PC-3 (cell line): ENCODE data around the gene RAX. TPM values are rescaled to one million over a fixed set of nuclear protein-coding genes. Genes with fewer than 3 reads are reported as not detected.

Source experiments
- ATAC-seq: fragments of 200-7000 bp; cut with Tn5 transposase; 2 replicates; pipeline ENCODE4 v1.9.1; 2020; ENCODE audit warnings: mild to moderate bottlenecking, moderate library complexity
- BruUV-seq: library from RNA; stranded (reverse); fragments of 400-500 nt; replicated peaks from 2 replicates; lab custom pipeline; 2021; lab: Mats Ljungman, UMichigan
- CTCF ChIA-PET: fragments of 300-600 bp; sonication (Branson Sonifier 250); formaldehyde crosslinking; loops from one replicate; lab custom pipeline; 2022; ENCODE audit warnings: antibody characterized with exemption; lab: Charles Lee
- POLR2A ChIA-PET: fragments of 300-600 bp; sonication (Branson Sonifier 250); formaldehyde crosslinking; loops from one replicate; lab custom pipeline; 2022; ENCODE audit warnings: antibody characterized with exemption; ENCODE audit not compliant: unreplicated experiment; lab: Charles Lee
- DNase-seq: peaks from one replicate; pipeline ENCODE4 v3.0.0-alpha.2; 2015
- H2AFZ ChIP-seq: fragments of 300-600 bp; sonication (generic); 2 replicates; pipeline ENCODE4 v1.6.0; 2016; ENCODE audit warnings: antibody characterized with exemption, low read length
- H3F3A ChIP-seq: fragments of 300-600 bp; sonication (generic); one replicate; pipeline ENCODE4 v1.6.0; 2017; ENCODE audit warnings: antibody characterized with exemption, low read length, control low read depth, mild to moderate bottlenecking; ENCODE audit not compliant: unreplicated experiment
- H3K27ac ChIP-seq: fragments of 300-600 bp; sonication (generic); 2 replicates; pipeline ENCODE4 v1.5.1; 2016; ENCODE audit warnings: mild to moderate bottlenecking, low read length
- H3K27me3 ChIP-seq: fragments of 300-600 bp; sonication (generic); 2 replicates; pipeline ENCODE4 v1.6.1; 2016; ENCODE audit warnings: low read length, mixed read lengths
- H3K36me3 ChIP-seq: fragments of 300-600 bp; sonication (generic); 2 replicates; pipeline ENCODE4 v1.6.1; 2016; ENCODE audit warnings: low read depth, mixed run types, low read length, mixed read lengths
- H3K4me1 ChIP-seq: fragments of 300-600 bp; sonication (generic); 2 replicates; pipeline ENCODE4 v1.5.1; 2016; ENCODE audit warnings: low read length; ENCODE audit not compliant: insufficient read depth
- H3K4me2 ChIP-seq: fragments of 300-600 bp; sonication (generic); 2 replicates; pipeline ENCODE4 v1.6.0; 2016; ENCODE audit warnings: low read length
- H3K4me3 ChIP-seq: fragments of 300-600 bp; sonication (generic); 2 replicates; pipeline ENCODE4 v1.5.1; 2016; ENCODE audit warnings: mild to moderate bottlenecking, low read length, mixed read lengths
- H3K79me2 ChIP-seq: fragments of 300-600 bp; sonication (generic); 2 replicates; pipeline ENCODE4 v1.6.1; 2017; ENCODE audit warnings: low read length, mixed read lengths
- H3K9ac ChIP-seq: fragments of 300-600 bp; sonication (generic); 2 replicates; pipeline ENCODE4 v1.6.0; 2016; ENCODE audit warnings: mild to moderate bottlenecking, low read length
- H3K9me2 ChIP-seq: fragments of 300-600 bp; sonication (generic); replicated peaks from 2 replicates; pipeline ENCODE4 v1.6.1; 2016; ENCODE audit warnings: mixed run types, low read length, mixed read lengths
- H3K9me3 ChIP-seq: fragments of 300-600 bp; sonication (generic); 2 replicates; pipeline ENCODE4 v1.6.1; 2016; ENCODE audit warnings: low read length, mixed read lengths
- H4K20me1 ChIP-seq: fragments of 300-600 bp; sonication (generic); 2 replicates; pipeline ENCODE4 v1.6.1; 2016; ENCODE audit warnings: low read length, mixed read lengths
- EZH2 ChIP-seq: fragments of 300-600 bp; sonication (generic); IDR thresholded peaks from one replicate; pipeline ENCODE4 v1.6.1; 2017; ENCODE audit warnings: antibody characterized with exemption, mild to moderate bottlenecking, low read length; ENCODE audit not compliant: unreplicated experiment
- EZH2phosphoT487 ChIP-seq: fragments of 300-600 bp; sonication (generic); IDR thresholded peaks from 2 replicates; pipeline ENCODE4 v1.6.1; 2018; ENCODE audit warnings: mild to moderate bottlenecking, antibody characterized with exemption, low read length, borderline replicate concordance
- intact Hi-C: fragments of 100-400 bp; cut with micrococcal nuclease; formaldehyde crosslinking; loops from 2 replicates; pipeline ENCODE4 v1.9.0; 2023
- total RNA-seq: library from RNA; depleted of rRNA; stranded (reverse); fragments of >200 nt; gene quantifications from 2 replicates; pipeline ENCODE4 v1.2.3, GENCODE V29; 2014; rRNA removed
- TF ChIP-seq, protein P1 (sequence below): fragments of 300-600 bp; sonication (generic); conservative IDR thresholded peaks from 2 replicates; pipeline ENCODE4 v1.5.1; 2017; ENCODE audit warnings: antibody characterized with exemption, low read depth, mild to moderate bottlenecking, low read length

Gene RAX
- total RNA-seq, 1 experiment from 2014 or later, result not detected

DNA sequence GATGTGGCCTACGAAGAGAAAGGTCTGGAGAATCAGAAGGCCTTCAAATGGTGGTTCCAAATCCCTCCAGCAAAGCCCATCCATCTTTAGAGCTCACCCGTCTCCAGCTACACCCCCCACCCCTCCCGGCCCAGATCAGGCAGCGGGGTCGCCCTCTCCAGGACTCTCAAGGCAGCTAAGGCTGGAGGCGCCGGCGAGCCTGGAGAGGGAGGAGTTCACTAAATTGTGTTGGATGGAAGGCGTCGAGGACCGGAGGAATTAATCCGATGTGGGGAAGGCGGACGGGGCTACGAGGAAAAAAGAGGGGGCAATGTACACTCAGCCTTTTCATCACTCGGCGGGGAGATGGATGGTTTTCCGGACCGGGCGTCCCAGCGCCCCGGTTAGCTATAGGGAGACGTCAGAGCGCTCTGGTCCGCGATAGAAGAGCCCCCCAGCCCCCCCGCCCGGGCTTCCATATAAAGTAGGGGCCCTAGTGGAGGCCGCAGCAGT, 53.5 kb downstream of the RAX start, which contains the start of gene GRP:
Gene GRP, plus strand, starts transcription at position 487 of the 492 bp plus-strand sequence. CDS start 108 bp downstream, outside the sequence.
- intact Hi-C loops, result no loop called here
- H4K20me1 ChIP-seq, result no peaks in the 10 kb centered on the region
- no peak within 1 kb of the TSS for H3K4me3 ChIP-seq
- H2AFZ ChIP-seq, result no peak within 1 kb of the TSS
- H3K27me3 ChIP-seq, result peaks cover 93% of the 10 kb centered on the region
- no peak for TF ChIP-seq EZH2phosphoT487
- TF ChIP-seq, protein P1, sequence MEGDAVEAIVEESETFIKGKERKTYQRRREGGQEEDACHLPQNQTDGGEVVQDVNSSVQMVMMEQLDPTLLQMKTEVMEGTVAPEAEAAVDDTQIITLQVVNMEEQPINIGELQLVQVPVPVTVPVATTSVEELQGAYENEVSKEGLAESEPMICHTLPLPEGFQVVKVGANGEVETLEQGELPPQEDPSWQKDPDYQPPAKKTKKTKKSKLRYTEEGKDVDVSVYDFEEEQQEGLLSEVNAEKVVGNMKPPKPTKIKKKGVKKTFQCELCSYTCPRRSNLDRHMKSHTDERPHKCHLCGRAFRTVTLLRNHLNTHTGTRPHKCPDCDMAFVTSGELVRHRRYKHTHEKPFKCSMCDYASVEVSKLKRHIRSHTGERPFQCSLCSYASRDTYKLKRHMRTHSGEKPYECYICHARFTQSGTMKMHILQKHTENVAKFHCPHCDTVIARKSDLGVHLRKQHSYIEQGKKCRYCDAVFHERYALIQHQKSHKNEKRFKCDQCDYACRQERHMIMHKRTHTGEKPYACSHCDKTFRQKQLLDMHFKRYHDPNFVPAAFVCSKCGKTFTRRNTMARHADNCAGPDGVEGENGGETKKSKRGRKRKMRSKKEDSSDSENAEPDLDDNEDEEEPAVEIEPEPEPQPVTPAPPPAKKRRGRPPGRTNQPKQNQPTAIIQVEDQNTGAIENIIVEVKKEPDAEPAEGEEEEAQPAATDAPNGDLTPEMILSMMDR, result no peak
- TF ChIP-seq EZH2, result no peak
- H3K79me2 ChIP-seq, result no peaks in the 10 kb centered on the region
- no peak within 1 kb of the TSS for H3K9ac ChIP-seq
- DNase-seq (no peak), ATAC-seq (no peak)
- POLR2A ChIA-PET, result no interaction called here
- no peaks in the 10 kb centered on the region for H3K4me1 ChIP-seq
- no peaks in the 10 kb centered on the region for H3K9me3 ChIP-seq
- CTCF ChIA-PET, result no interaction called here
- no TSS peak for BruUV-seq
- no peak within 1 kb of the TSS for H3K27ac ChIP-seq
- no peaks in the 10 kb centered on the region for H3K36me3 ChIP-seq
- H3K4me2 ChIP-seq, result no peak within 1 kb of the TSS; the same call in 1 of the 2 replicates
- H3F3A ChIP-seq, result no peaks in the 10 kb centered on the region
- H3K9me2 ChIP-seq, result no peaks in the 10 kb centered on the region

DNA sequence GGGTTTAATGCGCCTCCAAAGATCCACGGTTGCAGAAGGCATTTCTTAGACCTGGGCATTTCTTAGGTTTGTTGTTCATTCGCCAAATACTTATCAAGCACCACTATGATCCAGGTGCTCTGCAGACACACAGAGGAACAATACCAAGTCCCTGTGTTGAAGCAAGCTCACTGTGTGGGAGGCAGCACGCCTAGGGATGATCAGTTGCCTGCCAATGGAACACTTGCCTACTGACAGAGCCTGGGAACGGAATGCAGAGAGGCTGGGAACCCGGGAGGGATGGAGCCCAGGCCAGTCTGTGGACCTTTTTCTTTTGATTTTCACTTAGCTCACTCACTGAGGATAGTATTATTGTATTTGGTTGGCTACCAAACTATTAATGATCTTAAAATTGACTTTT, 55.2 kb downstream of the RAX start:
- H4K20me1 ChIP-seq, result no peaks in the 10 kb centered on the region
- peaks cover 92% of the 10 kb centered on the region for H3K27me3 ChIP-seq
- intact Hi-C loops, result no loop called here
- no peak overlapping the region for H3K9ac ChIP-seq
- TF ChIP-seq EZH2 (no peak), EZH2phosphoT487 (no peak)
- TF ChIP-seq, protein P1, result no peak
- H3F3A ChIP-seq, result no peaks in the 10 kb centered on the region
- no peaks in the 10 kb centered on the region for H3K9me2 ChIP-seq
- CTCF ChIA-PET, result no interaction called here
- no peaks in the 10 kb centered on the region for H3K79me2 ChIP-seq
- no peak overlapping the region for H3K27ac ChIP-seq
- no peak overlapping the region for H3K4me3 ChIP-seq
- H3K4me2 ChIP-seq, result no peak overlapping the region
- DNase-seq (no peak), ATAC-seq (no peak)
- no peaks in the 10 kb centered on the region for H3K4me1 ChIP-seq
- BruUV-seq, result no TSS peak
- H3K9me3 ChIP-seq, result no peaks in the 10 kb centered on the region
- no peaks in the 10 kb centered on the region for H3K36me3 ChIP-seq
- no peak overlapping the region for H2AFZ ChIP-seq
- POLR2A ChIA-PET, result no interaction called here

Other genes starting within 250 kb of the RAX start
- gene SEC11C, start 133.6 kb downstream of the RAX start, total RNA-seq, result 48.8 and 50.6 TPM in 2 replicates
- not detected in 2 replicates for gene GRP, start 53.3 kb downstream of the RAX start, total RNA-seq
- gene CPLX4, start 45.2 kb upstream of the RAX start, total RNA-seq, result not detected in 2 replicates
- gene LMAN1, start 85.8 kb upstream of the RAX start, total RNA-seq, result 109 and 126 TPM in 2 replicates